Midbrain (tissue), 1 donor: ENCODE results near the gene MAP7D3.

Experiments used
- DNase-seq: peaks from one replicate; lab custom pipeline; 2025; lab: John Stamatoyannopoulos, UW

Gene MAP7D3

DNA sequence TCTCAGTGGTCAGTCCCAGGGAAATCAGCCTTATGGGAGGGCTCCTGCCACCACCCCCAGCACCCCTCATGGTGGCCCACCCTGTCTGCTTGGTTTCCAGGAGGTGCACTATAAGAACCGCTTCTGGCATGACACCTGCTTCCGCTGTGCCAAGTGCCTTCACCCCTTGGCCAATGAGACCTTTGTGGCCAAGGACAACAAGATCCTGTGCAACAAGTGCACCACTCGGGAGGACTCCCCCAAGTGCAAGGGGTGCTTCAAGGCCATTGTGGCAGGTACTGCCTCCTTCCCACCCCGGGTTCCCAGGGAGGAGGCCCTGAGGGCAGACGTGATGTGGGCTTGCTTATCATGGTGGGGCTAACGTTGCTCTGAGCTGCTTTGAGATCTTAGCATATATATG lies 44.3 kb downstream of the MAP7D3 start:
- no peak for DNase-seq

DNA sequence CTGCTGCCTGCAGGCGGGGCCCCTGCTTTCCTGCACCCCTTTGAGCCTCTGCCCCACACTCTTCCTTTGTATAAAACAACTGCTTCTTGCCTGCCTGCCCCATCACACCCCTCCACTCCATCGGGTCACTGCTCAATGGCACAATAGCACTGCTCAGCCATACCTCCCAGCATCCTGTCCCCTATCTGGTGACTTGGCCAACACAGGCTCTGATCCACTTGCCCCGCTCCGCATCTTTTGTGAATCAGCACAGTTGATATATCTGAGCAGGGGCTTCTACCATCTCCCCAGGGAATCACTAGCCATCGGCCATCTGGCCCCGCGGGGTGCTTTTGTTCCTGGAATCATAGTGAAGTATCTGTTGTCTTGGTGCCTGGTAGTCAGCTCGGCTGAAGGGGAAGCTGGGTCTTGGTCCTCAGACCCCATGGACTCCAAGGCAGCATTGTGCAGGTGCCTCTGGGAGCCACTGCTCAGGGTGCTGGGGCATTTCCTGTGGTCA lies 45.3 kb downstream of the MAP7D3 start:
- no peak for DNase-seq

DNA sequence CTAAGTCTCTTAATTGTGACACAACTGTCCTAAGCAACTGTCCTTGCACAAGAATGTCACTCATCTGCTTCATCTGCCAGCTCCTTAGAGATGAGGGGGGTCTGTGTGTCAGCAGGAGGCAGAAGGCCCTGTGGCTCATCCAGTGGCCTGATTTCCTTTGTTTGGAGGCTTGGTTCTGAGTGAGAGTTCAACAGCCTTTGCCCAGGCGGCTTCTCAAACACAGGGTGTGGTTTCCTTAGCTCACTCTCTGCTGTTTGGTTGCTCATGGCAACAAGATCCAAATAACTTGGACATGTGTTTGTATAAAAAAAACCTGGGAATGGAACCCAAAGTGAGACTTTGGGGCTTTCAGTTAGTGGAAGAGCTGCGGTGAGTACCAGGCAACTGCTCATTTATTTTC lies 46.6 kb downstream of the MAP7D3 start:
- no peak for DNase-seq

DNA sequence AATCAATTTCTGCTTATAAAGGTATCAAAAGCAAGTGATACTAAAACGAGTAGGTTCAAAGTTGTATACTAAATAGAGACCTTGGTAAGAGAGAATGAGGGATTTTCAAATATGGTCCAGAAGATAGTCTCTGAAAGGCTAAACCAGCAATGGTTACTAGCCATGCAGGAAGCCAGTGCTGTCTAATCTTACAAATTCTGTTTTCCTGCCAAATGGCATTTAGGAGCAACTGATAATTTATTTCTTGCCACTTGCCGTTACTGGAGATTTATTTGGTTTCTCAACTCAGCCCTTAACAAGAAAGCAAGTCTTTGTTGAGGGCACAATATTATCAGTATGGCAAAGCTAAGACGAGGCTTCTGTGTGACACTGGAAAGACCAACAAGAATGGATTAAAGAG lies 47.2 kb downstream of the MAP7D3 start:
- no peak for DNase-seq

DNA sequence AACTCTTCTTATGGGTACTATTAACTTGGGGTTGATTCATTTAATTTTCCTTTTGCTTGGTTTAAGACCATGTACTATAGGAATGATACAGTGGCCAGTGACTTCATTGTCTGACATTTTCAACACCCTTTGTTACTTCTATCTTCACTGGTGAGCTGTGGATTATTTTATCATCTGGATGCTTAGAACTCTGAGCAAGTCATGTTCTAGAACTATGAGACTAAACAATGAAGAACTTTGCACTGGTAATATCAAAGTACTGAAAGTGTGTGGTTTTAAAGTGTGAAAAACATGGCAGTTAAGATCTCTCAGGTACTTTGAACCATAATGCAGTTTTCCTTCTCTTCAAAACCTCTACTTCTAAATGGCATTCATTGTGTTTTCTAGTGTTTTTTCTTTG lies 47.8 kb downstream of the MAP7D3 start:
- DNase-seq = no peak

DNA sequence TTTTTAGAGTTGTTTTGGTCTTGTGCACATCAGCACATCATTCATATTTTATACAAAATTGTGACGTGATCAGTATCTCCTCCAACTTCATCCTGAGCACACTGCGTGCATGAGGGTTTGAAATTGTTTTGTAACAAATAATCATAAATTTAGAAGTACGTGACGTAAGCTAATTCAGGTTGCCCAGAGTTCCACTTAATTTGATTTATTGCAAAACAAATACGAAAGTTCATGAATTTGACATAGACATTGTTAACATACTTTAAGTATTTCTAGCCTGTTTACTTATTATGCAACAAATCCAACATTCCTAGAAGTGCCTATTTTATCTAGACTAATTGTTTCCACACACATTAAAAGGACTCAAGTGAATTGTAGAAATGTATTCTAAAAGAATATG lies 48.3 kb downstream of the MAP7D3 start:
- no peak for DNase-seq

DNA sequence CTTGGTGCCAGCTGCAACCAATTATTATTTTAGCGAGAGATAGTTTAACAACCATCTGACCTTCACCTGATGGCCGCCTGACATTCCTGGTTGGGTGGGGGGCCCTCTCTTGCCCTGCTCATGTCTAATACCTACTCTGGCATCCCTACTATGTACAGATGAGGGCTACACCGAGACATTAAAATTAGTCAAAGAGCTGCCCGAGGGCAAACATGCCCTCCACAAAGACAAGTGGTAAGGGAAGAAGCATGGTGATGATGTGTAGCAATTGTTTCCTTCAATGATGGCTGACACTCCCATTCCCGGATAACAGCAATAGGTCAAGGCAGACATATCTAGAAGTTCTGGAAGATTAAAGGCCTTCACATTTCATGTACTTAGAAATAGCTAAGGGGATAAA lies 49.6 kb downstream of the MAP7D3 start:
- no peak for DNase-seq

DNA sequence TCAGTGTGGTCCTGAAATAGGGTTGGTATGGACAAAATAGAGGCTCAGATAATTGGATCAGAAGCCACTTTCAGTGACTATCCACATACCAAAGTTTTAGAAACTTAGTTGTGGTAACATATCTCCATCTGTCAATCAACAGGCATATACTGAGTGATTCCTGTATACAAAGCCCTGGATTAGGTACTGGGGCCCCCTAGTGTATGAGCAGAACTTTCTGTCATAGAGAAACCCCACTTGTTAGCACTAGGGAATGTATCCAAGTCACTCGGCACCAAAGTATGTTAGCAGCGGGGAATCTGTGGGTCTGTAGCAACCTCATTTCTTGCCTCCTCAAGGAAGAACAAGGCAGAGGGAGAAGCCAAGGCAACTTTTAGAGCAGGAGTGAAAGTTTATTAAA lies 50.7 kb downstream of the MAP7D3 start:
- no peak for DNase-seq

DNA sequence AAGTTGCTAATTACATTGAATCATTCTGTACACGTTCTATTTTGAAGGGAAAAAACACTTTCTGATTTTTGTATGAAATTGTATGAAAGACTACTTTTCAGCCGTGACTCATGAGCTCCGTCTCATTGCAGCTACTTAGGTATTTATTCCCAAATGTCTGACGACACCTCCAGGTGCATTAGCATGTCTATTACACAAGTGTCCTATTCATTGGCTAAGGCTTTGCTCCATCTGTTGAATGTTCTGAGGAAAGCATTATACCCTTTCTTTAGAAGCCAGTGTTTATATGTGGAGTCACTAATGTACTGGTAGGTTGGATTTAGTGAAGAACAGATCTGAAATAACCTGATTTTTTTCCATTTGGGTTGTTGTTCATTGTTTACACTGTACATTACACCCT lies 51.8 kb downstream of the MAP7D3 start:
- no peak for DNase-seq

DNA sequence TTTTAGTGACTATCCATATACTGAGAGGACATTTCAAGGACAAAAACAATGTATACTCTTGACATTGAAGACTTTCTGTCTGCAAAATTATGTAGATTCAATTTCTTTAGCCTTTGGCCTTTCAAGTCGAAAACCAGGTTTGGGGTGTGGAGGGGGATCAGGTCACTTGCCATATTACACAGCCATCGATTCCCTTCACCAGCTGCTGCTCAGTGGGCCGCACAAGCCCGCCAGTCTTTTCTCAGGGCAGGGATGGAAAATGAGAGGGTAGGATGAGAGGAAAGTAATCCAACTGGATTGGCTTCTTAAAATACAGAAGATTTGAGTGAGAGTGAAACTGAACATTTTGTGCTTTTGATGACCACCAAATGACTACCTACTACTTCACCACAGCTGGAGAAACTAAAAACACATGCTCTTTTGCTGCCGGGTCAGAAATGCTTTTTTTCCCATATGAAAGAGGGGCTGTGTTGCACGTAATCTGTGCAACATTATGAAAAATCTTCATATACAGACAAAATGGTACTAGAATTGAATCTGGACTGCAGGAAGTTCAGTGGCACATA lies 52.4 kb downstream of the MAP7D3 start:
- DNase-seq = no peak

DNA sequence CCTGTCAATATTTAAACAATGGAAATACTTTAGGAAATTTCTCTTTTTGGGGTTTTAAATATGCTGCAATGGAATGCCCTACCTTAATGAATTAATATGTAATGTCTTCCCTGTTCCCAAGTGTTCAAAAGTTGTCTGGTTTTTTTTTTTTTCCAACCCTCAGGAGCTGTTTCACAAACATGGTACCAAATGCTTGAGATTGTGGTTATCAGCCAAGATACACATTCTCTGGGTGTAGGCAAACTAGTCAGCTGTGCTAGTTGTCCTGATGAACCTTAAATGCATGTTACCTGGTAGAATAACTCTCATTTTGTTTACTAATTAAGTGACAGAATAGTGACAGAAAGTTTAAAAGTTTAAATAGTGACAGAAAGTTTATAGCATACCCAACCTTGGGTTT lies 53.2 kb downstream of the MAP7D3 start:
- DNase-seq = no peak

DNA sequence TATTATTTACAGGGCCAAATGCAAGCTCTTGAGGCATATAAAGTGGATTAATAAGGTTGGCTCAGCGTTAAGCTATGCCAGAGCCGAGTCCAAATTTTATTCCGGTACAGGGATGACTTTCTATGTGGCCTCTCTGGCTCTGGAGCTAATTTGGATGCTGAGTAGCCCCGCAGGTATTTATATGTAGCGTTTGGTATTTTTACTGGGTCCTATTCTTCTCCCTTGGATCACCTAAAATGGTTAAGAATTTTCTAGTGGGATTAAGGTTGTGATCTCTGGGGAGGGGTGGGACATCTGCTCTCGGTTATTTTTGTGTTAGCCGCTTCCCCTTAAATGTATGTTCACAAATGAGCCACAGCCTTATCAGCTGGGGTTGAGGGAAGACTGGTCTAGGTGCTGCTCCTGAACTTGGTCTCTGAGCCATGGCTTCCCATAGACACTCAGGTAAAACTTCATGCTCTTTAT lies 54.5 kb downstream of the MAP7D3 start:
- DNase-seq = no peak

DNA sequence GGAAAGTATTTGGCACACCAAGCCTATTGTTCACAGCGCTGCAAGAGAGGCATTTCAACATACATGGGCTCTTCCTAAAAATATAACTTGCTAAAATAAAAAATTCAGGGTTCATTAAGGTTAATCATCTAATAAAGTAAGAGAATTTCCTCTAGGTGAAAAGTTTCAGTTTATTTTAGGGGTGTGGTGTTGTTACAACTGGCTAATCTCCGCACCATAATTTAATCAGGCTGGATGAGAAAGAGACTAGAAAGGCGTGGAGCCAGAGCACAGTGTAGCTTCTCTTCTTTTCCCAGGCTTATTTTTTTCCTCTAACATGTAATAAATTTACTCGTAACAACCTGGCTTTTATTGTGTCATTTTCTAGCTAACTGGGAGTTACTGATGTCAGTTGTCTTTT lies 56.0 kb downstream of the MAP7D3 start:
- DNase-seq = no peak

DNA sequence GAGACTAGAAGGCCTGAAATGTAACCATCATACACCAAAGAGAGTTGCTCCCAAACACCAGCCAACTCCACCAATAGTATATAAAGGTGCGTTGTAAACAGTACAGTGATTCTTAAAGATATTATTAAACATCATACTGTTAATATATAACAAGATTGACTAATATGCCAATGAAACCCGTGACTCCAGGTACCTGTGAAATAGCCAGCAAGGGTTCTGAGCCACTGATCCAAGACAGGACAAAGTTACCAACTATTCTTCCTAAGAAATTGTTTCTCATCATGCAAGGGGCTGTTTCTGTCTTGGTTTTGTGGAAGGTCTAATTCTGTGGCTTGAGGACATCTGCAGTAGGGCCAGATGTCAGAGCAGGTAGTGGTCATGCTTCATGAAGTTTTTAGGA lies 56.7 kb downstream of the MAP7D3 start:
- DNase-seq = no peak

DNA sequence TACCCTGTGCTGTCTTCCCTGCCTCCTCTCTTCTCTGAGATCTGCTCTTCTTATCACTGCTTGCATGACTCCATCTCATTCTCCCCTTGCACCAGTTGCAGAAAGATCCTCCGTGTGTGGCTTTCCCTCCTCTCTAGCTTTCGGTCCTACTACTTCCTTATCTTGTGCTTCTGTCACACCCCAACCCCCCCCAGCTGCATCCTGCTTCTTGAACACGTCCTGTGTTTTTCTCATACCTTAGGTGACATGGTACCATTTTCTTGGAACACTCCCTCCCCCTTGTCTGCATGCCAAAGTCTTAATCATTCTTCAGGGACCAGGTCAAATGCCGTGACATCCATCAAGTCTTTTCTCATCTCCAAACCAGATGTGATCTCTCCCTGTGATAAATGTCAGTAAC lies 57.4 kb downstream of the MAP7D3 start:
- no peak for DNase-seq

DNA sequence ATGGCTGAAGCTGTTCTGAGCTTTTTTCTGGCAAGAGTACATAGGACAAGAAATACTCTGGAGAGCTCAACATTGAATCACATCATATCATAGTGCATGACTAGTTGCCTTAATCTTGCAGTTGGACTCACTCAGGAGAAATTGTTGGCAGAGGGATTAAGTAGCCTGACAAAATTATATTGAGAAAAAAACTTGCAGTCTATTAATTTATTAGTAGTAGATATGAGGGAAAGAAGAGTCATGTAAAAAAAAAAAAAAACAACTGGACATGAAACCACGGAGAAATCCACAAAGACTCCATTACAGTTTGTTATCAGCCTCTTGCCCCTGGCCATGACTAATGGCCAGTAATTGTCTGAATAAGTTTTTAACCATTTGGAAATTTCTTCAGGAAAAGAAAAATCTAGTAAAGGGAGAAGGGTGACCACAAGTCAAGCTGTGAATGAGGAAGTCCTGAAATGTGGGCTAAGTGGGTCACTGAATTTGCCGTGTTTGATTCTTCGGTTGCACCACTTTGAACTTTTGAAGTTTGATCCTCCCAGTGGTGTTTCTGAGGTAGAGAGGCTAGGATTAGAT lies 58.3 kb downstream of the MAP7D3 start:
- DNase-seq = no peak

DNA sequence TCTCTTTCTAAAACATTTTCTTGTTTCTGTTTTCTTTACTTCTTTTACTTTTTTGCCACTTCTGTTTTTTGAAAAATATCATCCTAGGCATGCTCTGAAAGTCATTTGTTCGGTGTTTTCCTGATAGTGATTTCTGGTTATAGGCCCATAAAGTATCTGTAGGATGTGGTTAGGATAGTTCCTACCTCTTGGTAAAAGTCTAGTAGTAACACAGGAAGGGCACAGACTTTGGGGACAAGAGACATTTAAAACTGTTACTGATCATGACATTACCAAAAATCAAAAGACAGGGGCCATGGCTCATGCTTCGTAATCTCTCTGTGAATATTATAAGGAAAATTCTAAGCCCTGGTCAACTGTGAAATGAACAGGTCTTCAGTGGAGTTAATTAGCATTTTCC lies 59.1 kb downstream of the MAP7D3 start:
- DNase-seq = no peak

DNA sequence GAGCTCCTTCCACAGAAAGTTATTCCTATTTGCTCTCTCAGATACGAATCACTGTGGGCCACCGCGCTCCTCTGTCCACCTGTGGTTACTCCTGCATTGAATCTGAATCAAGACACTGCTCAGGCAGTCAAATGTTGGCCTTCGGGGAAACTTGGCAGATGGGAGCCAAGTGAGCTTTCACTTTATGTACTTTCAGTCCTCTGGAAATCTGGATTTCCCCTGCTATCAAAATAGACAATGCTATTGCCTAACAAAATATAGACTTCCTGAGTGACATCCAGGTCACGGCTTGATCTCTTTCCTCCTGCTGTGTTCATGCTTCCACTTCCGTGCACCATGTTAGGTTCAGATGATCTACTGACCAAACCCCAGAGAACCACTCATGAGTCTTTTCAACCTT lies 60.0 kb downstream of the MAP7D3 start:
- no peak for DNase-seq

DNA sequence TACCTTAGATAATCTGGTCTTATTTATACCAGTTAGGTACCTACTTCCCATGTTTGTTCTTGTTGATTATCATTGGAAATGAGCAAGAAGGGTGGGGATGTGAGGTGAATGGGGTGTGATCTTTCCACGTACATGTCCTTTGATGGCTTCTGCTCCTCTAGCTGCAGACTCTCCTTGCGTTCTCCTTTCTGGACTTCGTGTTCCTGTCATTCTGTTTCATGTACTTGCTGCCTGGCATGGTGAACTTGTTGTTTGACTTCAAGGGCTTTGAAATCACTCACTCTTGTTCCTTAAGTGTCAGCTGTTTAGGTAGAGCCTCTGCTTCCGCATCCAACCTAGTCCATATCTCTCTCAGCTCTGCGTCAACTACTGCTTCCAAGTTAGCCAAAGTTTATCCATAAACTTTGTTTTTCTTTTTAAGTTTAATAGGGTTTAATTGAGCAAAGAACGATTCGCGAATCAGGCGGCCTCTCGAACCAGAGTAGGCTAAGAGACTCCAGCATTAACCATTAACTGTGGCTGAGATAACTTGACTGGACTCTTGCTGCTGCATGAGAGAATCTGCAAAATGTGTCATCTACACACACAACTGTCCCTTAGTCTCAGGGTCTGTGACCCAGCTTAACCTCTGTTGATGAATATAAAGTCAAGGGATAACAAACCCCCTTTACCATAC lies 61.0 kb downstream of the MAP7D3 start:
- no peak for DNase-seq

DNA sequence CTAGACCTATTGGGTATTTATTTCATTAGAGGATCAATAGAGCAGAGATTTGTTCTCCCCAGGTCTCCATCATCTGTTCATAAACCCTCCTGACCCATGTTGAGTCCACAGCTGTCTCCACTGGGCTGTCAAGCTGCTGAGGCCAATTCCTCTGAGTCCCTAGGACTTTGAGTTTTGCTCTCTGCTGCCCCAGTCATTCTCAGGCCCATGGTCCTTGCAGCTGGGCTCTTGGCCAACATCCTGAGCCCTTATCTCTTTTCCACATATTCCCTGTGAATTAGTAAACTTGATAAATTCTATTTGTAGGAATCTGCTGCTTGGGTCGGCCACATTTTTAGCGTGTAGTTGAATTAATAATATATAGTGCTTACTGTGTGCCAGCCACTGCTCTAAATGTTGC lies 62.0 kb downstream of the MAP7D3 start:
- DNase-seq = no peak

DNA sequence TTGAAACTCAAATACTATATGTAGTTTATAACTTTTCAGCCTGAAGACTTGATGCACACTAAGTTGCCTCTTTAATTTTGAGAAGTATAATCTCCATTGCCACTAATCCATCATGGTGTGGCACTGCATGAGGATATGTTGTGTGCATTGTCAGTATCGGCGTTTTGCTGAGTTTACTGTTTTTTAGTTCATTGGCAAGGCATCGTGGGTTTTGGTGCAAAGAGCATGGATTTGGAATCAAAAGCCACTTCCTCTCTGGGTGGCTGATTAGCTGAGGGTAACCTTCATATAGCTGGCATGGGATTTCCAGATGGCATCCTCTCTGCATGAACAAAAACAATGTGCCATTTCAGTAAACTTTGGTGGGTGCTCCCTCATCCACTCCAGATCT lies 65.2 kb downstream of the MAP7D3 start:
- no peak for DNase-seq

DNA sequence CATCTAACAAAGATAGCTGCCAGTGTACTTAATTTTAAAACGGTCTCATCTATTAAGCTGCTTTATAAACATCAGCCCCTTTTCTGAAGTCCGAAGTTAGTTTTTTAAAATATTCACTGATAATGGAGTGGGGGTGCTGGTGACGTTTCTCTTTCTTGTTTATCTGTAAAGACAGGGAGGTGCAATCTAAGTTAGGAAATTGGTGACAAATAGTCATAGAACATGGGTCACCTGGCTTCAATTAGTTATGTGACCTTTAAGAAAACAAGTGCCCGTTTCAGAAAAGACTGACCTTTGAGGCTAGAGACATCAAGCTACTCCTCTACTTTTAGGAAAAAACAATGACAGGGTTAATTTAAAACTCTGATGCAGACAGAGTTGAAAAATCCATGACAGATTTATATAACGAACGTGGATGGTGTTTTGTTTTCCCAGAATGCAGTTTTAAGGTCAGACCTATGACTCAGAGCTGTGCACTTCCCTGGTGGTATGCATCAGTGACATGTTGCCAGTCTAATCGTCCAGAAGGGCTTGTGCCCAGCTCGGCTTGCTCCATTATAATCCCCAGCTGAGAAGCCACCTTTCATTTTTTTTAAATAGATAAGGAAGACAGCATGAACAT lies 65.7 kb downstream of the MAP7D3 start:
- no peak for DNase-seq

DNA sequence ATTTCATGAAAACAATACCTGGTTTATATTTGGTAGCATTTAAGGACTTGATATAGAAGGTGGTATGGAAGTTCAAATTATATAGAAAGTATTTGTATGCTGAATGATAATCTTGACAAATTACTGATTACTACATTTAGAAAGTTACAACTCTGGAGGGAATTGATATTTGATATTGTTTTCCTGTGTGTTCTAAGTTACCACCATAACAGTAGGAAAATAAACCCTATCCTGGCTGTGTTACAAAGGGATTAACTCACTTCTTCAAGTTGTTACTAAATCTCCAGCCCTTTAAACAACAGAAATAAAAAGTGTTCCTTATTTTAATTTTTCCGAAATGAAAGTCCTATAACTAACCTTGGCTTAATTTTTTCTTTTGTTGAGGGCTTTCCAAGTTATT lies 67.3 kb downstream of the MAP7D3 start:
- DNase-seq = no peak
